GM12878 (cell line): ENCODE results near the gene PTPRN2. TPM values are rescaled to one million over a fixed set of nuclear protein-coding genes. Genes with fewer than 3 reads are reported as not detected.

Source experiments
- ASH2L ChIP-seq: fragments of 300-600, 200-600 bp; sonication (generic); IDR thresholded peaks from 2 replicates; pipeline ENCODE4 v1.6.1; 2017; ENCODE audit warnings: low read depth, mild to moderate bottlenecking, borderline replicate concordance
- BHLHE40 ChIP-seq, 2 experiments: fragments of 450-650 bp in 1 of 2; IDR thresholded peaks; 2 replicates each; pipeline ENCODE4 v1.6.1; 2011 to 2017; ENCODE audit warnings: low read depth in 2 of 2, borderline replicate concordance in 1 of 2, improper control_type of control experiment in 1 of 2, low read length in 1 of 2, mild to moderate bottlenecking in 1 of 2
- CBX3 ChIP-seq: fragments of 200-600 bp; sonication (generic); IDR thresholded peaks from 2 replicates; pipeline ENCODE4 v1.6.1; 2016; ENCODE audit warnings: low read depth, borderline replicate concordance
- E2F8 ChIP-seq: fragments of 450-650 bp; IDR thresholded peaks from 2 replicates; pipeline ENCODE4 v1.6.1; 2018; ENCODE audit warnings: mild to moderate bottlenecking, low read depth, moderate library complexity; ENCODE audit not compliant: partially characterized antibody
- NBN ChIP-seq: fragments of 450-650 bp; IDR thresholded peaks from 2 replicates; pipeline ENCODE4 v1.6.1; 2016
- ZBTB33 ChIP-seq: fragments of 450-650 bp; IDR thresholded peaks from 2 replicates; pipeline ENCODE4 v1.6.1; 2017; ENCODE audit warnings: mild to moderate bottlenecking
- ZBTB4 ChIP-seq: fragments of 450-650 bp; formaldehyde crosslinking; IDR thresholded peaks from 2 replicates; pipeline ENCODE4 v1.4.0; 2022; ENCODE audit warnings: mild to moderate bottlenecking, moderate library complexity
- ZNF592 ChIP-seq: fragments of 450-650 bp; IDR thresholded peaks from 2 replicates; pipeline ENCODE4 v1.6.1; 2017; ENCODE audit warnings: mild to moderate bottlenecking, moderate library complexity
- polyA plus RNA-seq, 11 experiments: library from polyadenylated mRNA; depleted of rRNA in 4 of 11; unstranded in 6 of 11; stranded (reverse) in 5 of 11; fragments of >200 nt; fragmentation: Nextera tagmentation in 4 of 11; fragmentation: Illumina TruSeq in 1 of 11; extraction: Ambion mirVana in 4 of 11; extraction: Trizol in 1 of 11; gene quantifications; 1 replicate in 1 of 11; 2 replicates in 10 of 11; pipeline versions ENCODE4 v1.2.1 to v1.2.3, GENCODE V29; 2011 to 2016; ENCODE audit warnings: inconsistent platforms in 2 of 11, missing spikeins in 2 of 11, low read depth in 1 of 11
- total RNA-seq, 4 experiments: library from RNA; depleted of rRNA in 3 of 4; stranded (reverse); fragments of >200 nt in 3 of 4; fragmentation: Illumina TruSeq in 1 of 4; extraction: Trizol in 1 of 4; gene quantifications; 2 replicates each; pipeline versions ENCODE4 v1.2.1 to v1.2.3, GENCODE V29; 2013 to 2021
- TF ChIP-seq, protein P1 (sequence below): fragments of 450-650 bp; IDR thresholded peaks from 2 replicates; pipeline ENCODE4 v1.6.1; 2017; ENCODE audit warnings: antibody characterized with exemption, mild to moderate bottlenecking, moderate library complexity
- TF ChIP-seq, protein P2 (sequence below): IDR thresholded peaks from 2 replicates; pipeline ENCODE4 v1.6.1; 2012; ENCODE audit warnings: mild to moderate bottlenecking, low read depth, low read length

PTPRN2 gene
- total and polyA plus RNA-seq, 10 of the 15 experiments (the other 5 are each of a cell fraction or from before 2014, with no cell fraction given) = 5.4 TPM; not detected in 9

GRCh38 chr7:157990881-157991250, 596.8 kb downstream of the PTPRN2 start (continued):
- TF ChIP-seq ZBTB33 (no peak), ZBTB4 (CRISPR knock-in tag) (no peak), BHLHE40 (IDR thresholded peaks at IDR 0.05; ENCODE audit: borderline replicate concordance in 1 of 2, low read depth in 2 of 2, low read length in 1 of 2) (no peak), NBN (no peak), E2F8 (no peak), ZNF592 (no peak), ASH2L (no peak), CBX3 (no peak)
- TF ChIP-seq, protein P1, sequence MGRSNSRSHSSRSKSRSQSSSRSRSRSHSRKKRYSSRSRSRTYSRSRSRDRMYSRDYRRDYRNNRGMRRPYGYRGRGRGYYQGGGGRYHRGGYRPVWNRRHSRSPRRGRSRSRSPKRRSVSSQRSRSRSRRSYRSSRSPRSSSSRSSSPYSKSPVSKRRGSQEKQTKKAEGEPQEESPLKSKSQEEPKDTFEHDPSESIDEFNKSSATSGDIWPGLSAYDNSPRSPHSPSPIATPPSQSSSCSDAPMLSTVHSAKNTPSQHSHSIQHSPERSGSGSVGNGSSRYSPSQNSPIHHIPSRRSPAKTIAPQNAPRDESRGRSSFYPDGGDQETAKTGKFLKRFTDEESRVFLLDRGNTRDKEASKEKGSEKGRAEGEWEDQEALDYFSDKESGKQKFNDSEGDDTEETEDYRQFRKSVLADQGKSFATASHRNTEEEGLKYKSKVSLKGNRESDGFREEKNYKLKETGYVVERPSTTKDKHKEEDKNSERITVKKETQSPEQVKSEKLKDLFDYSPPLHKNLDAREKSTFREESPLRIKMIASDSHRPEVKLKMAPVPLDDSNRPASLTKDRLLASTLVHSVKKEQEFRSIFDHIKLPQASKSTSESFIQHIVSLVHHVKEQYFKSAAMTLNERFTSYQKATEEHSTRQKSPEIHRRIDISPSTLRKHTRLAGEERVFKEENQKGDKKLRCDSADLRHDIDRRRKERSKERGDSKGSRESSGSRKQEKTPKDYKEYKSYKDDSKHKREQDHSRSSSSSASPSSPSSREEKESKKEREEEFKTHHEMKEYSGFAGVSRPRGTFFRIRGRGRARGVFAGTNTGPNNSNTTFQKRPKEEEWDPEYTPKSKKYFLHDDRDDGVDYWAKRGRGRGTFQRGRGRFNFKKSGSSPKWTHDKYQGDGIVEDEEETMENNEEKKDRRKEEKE = no peak
- TF ChIP-seq, protein P2, sequence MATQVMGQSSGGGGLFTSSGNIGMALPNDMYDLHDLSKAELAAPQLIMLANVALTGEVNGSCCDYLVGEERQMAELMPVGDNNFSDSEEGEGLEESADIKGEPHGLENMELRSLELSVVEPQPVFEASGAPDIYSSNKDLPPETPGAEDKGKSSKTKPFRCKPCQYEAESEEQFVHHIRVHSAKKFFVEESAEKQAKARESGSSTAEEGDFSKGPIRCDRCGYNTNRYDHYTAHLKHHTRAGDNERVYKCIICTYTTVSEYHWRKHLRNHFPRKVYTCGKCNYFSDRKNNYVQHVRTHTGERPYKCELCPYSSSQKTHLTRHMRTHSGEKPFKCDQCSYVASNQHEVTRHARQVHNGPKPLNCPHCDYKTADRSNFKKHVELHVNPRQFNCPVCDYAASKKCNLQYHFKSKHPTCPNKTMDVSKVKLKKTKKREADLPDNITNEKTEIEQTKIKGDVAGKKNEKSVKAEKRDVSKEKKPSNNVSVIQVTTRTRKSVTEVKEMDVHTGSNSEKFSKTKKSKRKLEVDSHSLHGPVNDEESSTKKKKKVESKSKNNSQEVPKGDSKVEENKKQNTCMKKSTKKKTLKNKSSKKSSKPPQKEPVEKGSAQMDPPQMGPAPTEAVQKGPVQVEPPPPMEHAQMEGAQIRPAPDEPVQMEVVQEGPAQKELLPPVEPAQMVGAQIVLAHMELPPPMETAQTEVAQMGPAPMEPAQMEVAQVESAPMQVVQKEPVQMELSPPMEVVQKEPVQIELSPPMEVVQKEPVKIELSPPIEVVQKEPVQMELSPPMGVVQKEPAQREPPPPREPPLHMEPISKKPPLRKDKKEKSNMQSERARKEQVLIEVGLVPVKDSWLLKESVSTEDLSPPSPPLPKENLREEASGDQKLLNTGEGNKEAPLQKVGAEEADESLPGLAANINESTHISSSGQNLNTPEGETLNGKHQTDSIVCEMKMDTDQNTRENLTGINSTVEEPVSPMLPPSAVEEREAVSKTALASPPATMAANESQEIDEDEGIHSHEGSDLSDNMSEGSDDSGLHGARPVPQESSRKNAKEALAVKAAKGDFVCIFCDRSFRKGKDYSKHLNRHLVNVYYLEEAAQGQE = no peak
